ENCODE results near the gene GRK1.

GRK1 gene

GRCh38 chr13:113650275-113650674, 16.7 kb upstream of the GRK1 start:
- DNase-seq (ENCODE audit: low read depth), result no peak

- DNase-seq (ENCODE audit: low read depth), result no peak
Observed at GRCh38 chr13:113650731-113651148, 16.3 kb upstream of the GRK1 start.

- no peak for DNase-seq (ENCODE audit: low read depth)
Observed at GRCh38 chr13:113651511-113652403, 15.3 kb upstream of the GRK1 start.

DNA sequence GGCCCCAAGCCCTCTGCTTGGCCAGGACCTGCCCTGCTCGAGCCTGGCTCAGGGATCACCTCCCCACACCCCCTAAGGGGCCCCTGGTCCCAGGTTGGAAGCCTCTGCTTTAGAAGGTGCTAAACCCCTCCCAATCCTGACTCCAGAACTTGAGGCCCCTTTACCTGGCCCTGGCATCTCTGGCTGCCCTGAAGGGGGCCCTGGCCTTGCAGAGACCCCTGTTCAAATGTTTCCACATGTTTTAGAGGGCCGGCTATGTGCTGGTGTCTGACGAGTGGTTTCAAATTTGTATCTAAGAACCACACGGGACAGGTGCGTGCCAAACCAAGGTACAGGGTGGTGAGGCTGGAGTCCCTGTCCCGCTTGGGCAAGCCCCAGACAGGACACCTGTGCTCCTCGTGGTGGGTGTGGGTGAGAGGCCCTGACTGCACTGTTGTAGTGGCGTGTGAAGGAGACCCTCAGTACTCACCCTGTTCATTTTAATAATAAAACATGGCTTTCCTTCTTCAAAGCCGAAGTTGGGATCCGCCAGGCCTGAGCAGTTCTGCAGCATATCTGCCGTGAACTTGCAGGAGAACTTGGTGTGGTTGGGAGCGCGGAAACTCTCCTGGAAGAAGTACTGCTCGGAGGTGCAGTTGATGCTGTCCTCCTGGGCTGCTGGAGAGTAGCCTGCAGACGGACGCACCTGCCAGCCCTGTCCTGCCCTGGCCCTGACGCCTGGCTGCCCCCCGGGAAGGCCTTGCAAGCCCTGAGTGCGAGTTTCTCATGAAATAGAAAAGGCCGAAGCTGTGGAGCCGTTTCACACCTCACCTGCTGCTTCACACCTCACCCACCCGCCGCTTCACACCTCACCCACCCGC, 14.4 kb upstream of the GRK1 start:
- no peak for DNase-seq (ENCODE audit: low read depth)

- DNase-seq (ENCODE audit: low read depth), result no peak
Observed at GRCh38 chr13:113653264-113654174, 13.5 kb upstream of the GRK1 start.

DNA sequence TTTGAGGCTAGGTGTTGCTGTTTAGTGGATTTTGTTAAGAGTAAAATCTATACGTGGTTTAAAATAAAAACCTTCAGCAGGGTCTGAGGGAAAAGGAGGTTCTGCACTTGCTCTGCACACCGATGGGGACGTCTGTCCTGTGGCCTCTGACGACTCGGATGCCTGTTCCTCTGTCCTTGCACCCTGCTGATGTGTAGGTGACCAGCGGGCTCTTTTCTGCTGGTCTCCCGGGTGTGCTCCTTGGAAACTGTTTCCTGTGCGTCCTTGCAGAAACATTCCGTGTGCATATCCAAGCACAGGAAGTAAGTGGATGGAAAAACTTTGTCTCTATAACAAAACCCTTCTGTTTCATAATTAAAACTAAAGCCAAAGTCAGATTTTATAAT, 12.9 kb upstream of the GRK1 start:
- DNase-seq (ENCODE audit: low read depth), result no peak

GRCh38 chr13:113654591-113655345, 12.3 kb upstream of the GRK1 start:
- no peak for DNase-seq (ENCODE audit: low read depth)

DNA sequence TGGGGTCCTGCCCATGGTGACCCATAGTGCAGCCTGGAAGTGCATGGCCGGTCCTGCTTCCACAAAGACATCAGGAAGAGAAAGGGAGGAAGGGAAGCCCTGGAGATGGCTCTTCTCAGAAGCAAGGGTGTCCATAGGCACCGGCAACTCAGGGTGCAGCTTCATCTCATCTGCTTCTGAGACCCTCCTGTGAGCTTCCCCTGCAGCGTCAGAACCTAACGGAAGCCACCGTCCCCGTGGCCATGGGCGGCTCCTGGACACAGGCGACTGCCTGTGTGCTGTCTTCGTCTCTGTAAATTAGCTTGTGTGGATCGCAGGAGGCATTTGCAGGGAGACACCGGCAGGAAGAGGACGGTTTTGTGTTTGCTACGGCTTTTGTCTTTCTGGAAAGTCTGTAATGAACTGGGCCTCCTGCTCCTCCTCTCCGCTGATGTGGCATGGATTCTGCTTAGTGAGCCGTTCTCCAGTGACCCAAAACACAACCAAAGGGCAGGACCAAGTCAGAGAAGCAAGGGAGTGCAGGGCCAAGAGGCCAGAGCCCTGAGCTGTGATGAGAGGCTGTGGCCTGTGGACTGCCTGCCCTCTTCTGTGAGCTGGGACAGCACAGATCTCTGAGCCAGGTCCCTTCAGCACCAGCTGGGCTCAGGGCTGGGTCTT, 11.5 kb upstream of the GRK1 start:
- no peak for DNase-seq (ENCODE audit: low read depth)

- no peak for DNase-seq (ENCODE audit: low read depth)
Observed at GRCh38 chr13:113656003-113656588, 10.9 kb upstream of the GRK1 start.

GRCh38 chr13:113656831-113657671, 10.0 kb upstream of the GRK1 start:
- DNase-seq (ENCODE audit: low read depth), result no peak

DNA sequence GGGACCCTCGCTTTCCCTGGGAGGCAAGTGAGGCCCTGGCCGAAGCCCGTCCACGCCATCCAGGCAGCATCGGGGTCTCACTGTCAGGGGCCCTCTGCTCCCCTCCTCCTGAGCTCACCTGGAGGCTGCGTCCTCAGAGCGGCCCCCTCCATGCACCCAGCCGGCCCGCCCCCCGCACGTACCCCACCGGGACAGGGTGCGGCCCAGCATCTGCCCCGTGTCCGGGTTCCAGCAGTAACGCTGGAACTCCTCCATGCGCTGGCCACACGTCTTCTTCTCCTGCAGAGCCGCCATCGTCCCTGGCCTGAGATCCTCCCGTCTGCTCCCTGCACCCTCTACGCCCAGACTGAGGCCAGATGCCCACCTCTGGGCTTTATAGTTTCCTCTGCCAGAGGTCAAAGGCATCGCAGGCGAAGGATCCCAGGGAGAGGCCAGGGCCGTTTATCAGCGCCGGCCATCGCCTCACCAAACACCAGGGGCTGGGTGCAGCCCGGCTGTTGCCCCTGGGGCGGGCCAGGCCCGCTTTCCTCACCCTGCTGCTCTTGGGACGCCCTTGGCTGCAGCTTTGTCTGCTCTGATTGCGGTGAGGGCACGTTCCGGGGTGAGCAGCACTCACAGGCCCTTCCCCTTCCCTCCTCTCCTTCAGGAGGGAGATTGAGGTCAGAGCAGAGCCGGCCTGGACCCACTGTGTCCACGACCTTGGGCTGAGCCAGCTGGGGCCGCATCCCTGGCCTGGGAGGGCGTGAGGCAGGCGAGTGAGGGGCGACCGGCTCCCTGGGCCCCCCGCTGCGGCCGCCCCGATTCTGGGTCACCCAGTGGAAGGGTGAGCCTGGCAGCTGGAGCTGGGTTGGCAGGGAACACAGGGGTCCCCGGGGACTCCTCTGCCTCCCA, 8.9 kb upstream of the GRK1 start, which contains the start of gene ATP4B:
Gene ATP4B (minus strand): TSS at position 348 of the 891 bp plus-strand sequence. CDS start 54 bp downstream, at position 294.
- DNase-seq (ENCODE audit: low read depth), result no peak

DNA sequence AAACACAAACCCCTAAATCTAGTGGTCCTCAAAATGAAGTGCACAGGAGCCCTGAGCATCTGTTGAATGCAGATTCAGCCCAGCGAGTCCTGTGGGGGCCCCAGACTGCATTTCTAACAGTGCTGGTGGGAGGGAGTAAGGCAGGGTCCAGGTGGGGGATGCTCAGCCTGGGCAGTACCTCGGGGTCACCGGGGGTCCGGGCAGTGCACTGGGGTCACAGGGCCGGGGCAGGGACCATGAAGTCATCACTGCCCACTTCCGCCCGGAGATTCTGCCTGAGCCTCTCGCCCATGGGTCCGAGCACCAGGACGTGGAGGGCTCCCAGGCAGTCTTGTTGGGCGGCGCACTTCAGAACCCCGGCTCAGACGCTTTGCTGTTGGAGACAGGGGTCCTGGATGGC, 8.2 kb upstream of the GRK1 start:
- DNase-seq (ENCODE audit: low read depth), result no peak

DNA sequence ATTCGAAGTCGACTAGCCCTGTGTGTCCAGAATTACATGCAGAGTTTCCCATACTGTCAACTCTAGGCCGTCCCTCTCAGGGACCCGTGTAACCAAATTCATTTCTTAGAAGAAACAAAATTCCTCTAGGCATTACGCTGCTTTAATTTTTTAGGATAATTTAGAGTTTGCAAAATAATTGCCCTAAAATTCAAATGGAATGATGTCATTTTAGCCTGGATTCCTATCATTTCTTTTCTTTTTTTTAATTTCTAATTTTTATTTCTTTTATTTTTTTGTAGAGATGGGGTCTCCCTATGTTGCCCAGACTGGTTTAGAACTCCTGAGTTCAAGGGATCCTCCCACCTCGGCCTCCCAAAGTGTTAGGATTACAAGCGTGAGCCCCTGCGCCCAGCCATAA, 7.7 kb upstream of the GRK1 start:
- DNase-seq (ENCODE audit: low read depth), result no peak

GRCh38 chr13:113660066-113660465, 7.0 kb upstream of the GRK1 start:
- DNase-seq (ENCODE audit: low read depth), result no peak

DNA sequence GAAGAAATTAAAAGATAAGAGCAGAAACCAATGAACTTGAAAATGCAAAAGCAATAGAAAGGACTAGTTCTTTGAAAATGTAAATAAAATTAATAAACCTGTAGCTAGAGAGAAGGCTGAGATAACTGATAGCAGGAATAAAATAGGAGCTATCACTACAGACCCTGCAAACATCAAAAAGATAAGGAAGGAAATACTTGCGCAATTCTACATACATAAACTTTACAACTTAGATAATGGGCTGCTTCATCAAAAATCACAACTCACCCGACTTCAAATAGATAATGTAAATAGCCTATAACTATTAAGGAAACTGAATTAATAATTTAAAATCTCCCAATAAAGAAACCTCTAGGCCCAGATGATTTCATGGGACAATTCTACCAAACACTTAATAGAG, 5.5 kb upstream of the GRK1 start:
- DNase-seq (ENCODE audit: low read depth), result no peak

DNA sequence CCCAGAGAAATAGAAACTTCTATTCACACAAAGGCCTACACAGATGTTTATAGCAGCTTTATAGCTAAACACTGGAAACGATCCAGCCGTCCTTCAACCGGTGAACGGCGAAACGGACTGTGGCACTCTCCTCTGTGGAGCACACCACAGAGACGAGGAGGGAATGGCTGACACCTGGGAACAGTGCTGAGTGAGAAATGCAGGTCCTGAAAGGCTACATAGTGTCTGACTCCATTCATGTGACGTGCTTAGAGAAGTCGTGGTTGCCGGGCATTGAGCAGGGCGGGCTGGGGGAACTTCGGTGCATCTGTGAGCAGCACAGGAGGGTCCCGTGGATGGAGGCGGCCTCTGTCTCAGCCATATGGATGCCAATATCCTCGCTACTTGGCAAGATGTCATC, 3.1 kb upstream of the GRK1 start:
- no peak for DNase-seq (ENCODE audit: low read depth)

DNA sequence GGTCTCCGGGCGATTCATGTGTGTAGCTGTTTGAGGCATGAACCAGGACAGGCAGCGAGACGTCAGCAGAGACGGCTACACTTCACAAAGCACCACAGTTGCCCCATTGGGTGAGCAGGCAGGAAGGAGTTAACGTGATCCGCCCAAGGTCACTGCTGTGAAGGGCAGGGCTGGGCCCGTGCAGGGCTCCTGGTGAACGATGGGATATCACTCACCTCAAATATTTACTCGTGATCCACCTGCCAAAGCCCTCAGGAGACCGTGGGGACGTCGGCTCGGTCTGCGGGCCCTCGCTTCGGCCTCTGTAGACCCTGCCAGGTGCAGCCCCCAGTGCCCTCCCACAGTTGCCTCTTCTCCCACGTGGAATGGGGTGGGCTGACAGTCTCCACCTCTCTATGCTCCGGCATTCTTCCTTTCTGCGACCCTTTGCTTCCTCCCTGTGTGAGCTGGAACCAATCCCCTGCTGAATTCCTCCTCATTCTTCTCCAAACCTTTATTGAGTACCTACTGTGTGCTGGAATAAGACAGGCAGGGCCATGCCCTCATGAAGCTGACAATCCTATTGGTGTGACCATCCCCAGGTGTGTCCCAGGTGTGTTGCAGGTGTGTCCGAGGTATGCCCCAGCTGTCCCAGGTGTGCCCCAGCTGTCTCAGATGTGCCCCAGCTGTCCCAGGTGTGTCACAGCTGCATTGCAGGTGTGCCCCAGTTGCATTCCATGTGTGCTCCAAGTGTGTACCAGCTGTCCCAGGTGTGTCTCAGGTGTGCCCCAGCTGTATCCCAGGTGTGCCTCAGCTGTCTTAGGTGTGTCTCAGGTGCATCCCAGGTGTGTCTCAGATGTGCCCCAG, 2.0 kb upstream of the GRK1 start:
- no peak for DNase-seq (ENCODE audit: low read depth)
